Mammary epithelial cell (primary cell): Measurements from ENCODE around the gene ACSS2.

Experiments
- EZH2 ChIP-seq: IDR thresholded peaks from 2 replicates; pipeline ENCODE4 v1.6.1; 2012; ENCODE audit warnings: low read length, inconsistent platforms, borderline replicate concordance
- TF ChIP-seq, protein P1 (sequence below), 2 donors: IDR thresholded peaks in 1 of 2; conservative IDR thresholded peaks in 1 of 2; 2 replicates each; pipeline ENCODE4 v1.5.1; 2011 to 2012; ENCODE audit warnings: inconsistent platforms in 2 of 2, low read length in 2 of 2, mild to moderate bottlenecking in 2 of 2, control low read depth in 1 of 2, low read depth in 1 of 2; ENCODE audit not compliant: insufficient read depth in 1 of 2; ENCODE audit errors: extremely low read depth in 1 of 2

GRCh38 chr20:34864216-34864615 is 12.2 kb upstream of the ACSS2 start:
- TF ChIP-seq, protein P1, sequence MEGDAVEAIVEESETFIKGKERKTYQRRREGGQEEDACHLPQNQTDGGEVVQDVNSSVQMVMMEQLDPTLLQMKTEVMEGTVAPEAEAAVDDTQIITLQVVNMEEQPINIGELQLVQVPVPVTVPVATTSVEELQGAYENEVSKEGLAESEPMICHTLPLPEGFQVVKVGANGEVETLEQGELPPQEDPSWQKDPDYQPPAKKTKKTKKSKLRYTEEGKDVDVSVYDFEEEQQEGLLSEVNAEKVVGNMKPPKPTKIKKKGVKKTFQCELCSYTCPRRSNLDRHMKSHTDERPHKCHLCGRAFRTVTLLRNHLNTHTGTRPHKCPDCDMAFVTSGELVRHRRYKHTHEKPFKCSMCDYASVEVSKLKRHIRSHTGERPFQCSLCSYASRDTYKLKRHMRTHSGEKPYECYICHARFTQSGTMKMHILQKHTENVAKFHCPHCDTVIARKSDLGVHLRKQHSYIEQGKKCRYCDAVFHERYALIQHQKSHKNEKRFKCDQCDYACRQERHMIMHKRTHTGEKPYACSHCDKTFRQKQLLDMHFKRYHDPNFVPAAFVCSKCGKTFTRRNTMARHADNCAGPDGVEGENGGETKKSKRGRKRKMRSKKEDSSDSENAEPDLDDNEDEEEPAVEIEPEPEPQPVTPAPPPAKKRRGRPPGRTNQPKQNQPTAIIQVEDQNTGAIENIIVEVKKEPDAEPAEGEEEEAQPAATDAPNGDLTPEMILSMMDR (conservative IDR thresholded peaks at IDR 0.05 in 1 of 2, IDR thresholded peaks at IDR 0.05 in 1 of 2; ENCODE audit: extremely low read depth in 1 of 2, insufficient read depth in 1 of 2, low read depth in 1 of 2, low read length in 2 of 2) = no peak
- TF ChIP-seq EZH2 = no peak
